Measurements from ENCODE around the gene ANKRD13B. TPM values are rescaled to one million over a fixed set of nuclear protein-coding genes. Genes with fewer than 3 reads are reported as not detected.
"Not testable (repeated sequence)": the region's sequence is repeated elsewhere in the genome, so short reads cannot be mapped to it uniquely, and the experiment has no call there.

The ANKRD13B gene
- total and polyA plus RNA-seq, 8 donors, result 1.0 to 5.8 (median 3.5) TPM

- H3K4me1 ChIP-seq, result no peaks in the 10 kb centered on the region
- ATAC-seq (no peak), FAIRE-seq (no peak), DNase-seq (no peak)
- no peaks in the 10 kb centered on the region for H3K27me3 ChIP-seq
- 93 to 94% methylated on average over 5 of the region's 5 CpGs for WGBS, 2 donors
- H3K4me3 ChIP-seq, result no peak overlapping the region
- no peaks in the 10 kb centered on the region for H3K36me3 ChIP-seq
- H3K27ac ChIP-seq, result no peak overlapping the region
- intact Hi-C loops (cut with DNase I), result loop anchor here in 1 of 3 donors (10.0 kb wide), 1 partner anchor 127 kb away; no protein-coding TSS in a partner anchor
- no peak for TF ChIP-seq CTCF (IDR thresholded peaks at IDR 0.05)
- H3K9me3 ChIP-seq, result no peaks in the 10 kb centered on the region
Observed at GRCh38 chr17:29648005-29648404, 55.1 kb downstream of the ANKRD13B start.

- no peak for TF ChIP-seq CTCF (IDR thresholded peaks at IDR 0.05)
- ATAC-seq (no peak), DNase-seq (no peak), FAIRE-seq (no peak)
- no peaks in the 10 kb centered on the region for H3K4me1 ChIP-seq
- 91 to 94% methylated on average over 5 of the region's 5 CpGs for WGBS, 2 donors
- no peaks in the 10 kb centered on the region for H3K9me3 ChIP-seq
- intact Hi-C loops (cut with DNase I), result loop anchor here in 1 of 3 donors (10.0 kb wide), 1 partner anchor 125 kb away; no protein-coding TSS in a partner anchor
- H3K4me3 ChIP-seq, result no peak overlapping the region
- H3K36me3 ChIP-seq, result no peaks in the 10 kb centered on the region
- H3K27me3 ChIP-seq, result no peaks in the 10 kb centered on the region
- no peak overlapping the region for H3K27ac ChIP-seq
Observed at GRCh38 chr17:29649359-29649758, 56.4 kb downstream of the ANKRD13B start.

- WGBS, 2 donors, result 85 to 86% methylated on average over 4 of the region's 4 CpGs
- FAIRE-seq (no peak), ATAC-seq (no peak), DNase-seq (no peak)
- H3K9me3 ChIP-seq, result no peaks in the 10 kb centered on the region
- H3K27ac ChIP-seq, result no peak overlapping the region
- no peak for TF ChIP-seq CTCF (IDR thresholded peaks at IDR 0.05)
- no peak overlapping the region for H3K4me3 ChIP-seq
- no peaks in the 10 kb centered on the region for H3K4me1 ChIP-seq
- intact Hi-C loops (cut with DNase I), result no loop called here
- no peaks in the 10 kb centered on the region for H3K27me3 ChIP-seq
- H3K36me3 ChIP-seq, result no peaks in the 10 kb centered on the region
Observed at GRCh38 chr17:29650396-29650795, 57.5 kb downstream of the ANKRD13B start.

GRCh38 chr17:29651913-29652312 lies 59.0 kb downstream of the ANKRD13B start:
- H3K36me3 ChIP-seq; ATAC-seq; intact Hi-C loops (cut with DNase I); H3K27me3 ChIP-seq; H3K4me1 ChIP-seq; H3K9me3 ChIP-seq; FAIRE-seq; H3K27ac ChIP-seq; H3K4me3 ChIP-seq; DNase-seq: not testable (repeated sequence)
- WGBS, 2 donors, result 96% methylated on average over 7 of the region's 7 CpGs

- DNase-seq, result no peak
- Histone ChIP-seq H3K27ac (no peak overlapping the region), H3K27me3 (no peaks in the 10 kb centered on the region), H3K4me3 (no peak overlapping the region), H3K4me1 (no peaks in the 10 kb centered on the region), H3K9me3 (no peaks in the 10 kb centered on the region), H3K36me3 (no peaks in the 10 kb centered on the region)
- FAIRE-seq, result no peak
- TF ChIP-seq CTCF (IDR thresholded peaks at IDR 0.05), result no peak
- ATAC-seq, result no peak
- intact Hi-C loops (cut with DNase I), result no loop called here
Observed at GRCh38 chr17:29652976-29653375, 60.0 kb downstream of the ANKRD13B start.
